HepG2 (cell line): ENCODE results near the gene SLC35F1. TPM values are rescaled to one million over a fixed set of nuclear protein-coding genes. Genes with fewer than 3 reads are reported as not detected.

Experiments
- ATAC-seq: fragments of 200-7000 bp; cut with Tn5 transposase; 3 replicates; pipeline ENCODE4 v1.9.1; 2020; ENCODE audit warnings: mild to moderate bottlenecking, moderate library complexity
- BruUV-seq: library from RNA; stranded (reverse); fragments of 400-500 nt; replicated peaks from 2 replicates; lab custom pipeline; 2021; lab: Mats Ljungman, UMichigan
- CTCF ChIA-PET: fragments of 300-600 bp; formaldehyde crosslinking; extraction: SDS; loops from one replicate; lab custom pipeline; 2021; ENCODE audit warnings: low total read pairs, inconsistent platforms, low intra/inter-chr PET ratio; lab: Yijun Ruan, JAX
- POLR2A ChIA-PET: fragments of 350-600 bp; sonication (Branson Sonifier 250); formaldehyde crosslinking; loops from one replicate; lab custom pipeline; 2020; ENCODE audit warnings: antibody characterized with exemption, inconsistent platforms; lab: Yijun Ruan, JAX
- DNase-seq: peaks from one replicate; pipeline ENCODE4 v3.0.0-alpha.2; 2015; ENCODE audit warnings: low spot score
- FAIRE-seq: peaks from 3 replicates; lab custom pipeline; 2011; peaks lifted over from hg19 to GRCh38; lab: Jason Lieb, UNC
- H2AFZ ChIP-seq: one replicate; pipeline ENCODE4 v1.6.1; 2011; ENCODE audit warnings: low read length, inconsistent platforms
- H3K27ac ChIP-seq: fragments of 300-600 bp; 3 replicates; pipeline ENCODE4 v1.8.0; 2011; ENCODE audit warnings: mixed run types, mild to moderate bottlenecking, mixed read lengths, low read length, inconsistent platforms; ENCODE audit not compliant: insufficient read depth; ENCODE audit errors: extremely low read length
- H3K27me3 ChIP-seq, 2 experiments: fragments of 200-600 bp in 1 of 2; 2 replicates in 1 of 2; 3 replicates in 1 of 2; pipeline versions ENCODE4 v1.6.0 to v1.8.0; 2011; ENCODE audit warnings: low read length in 2 of 2, mild to moderate bottlenecking in 2 of 2, moderate library complexity in 2 of 2, inconsistent platforms in 1 of 2; ENCODE audit not compliant: insufficient read depth in 2 of 2, control insufficient read depth in 1 of 2
- H3K36me3 ChIP-seq, 2 experiments: fragments of 200-600 bp in 1 of 2; replicated peaks in 1 of 2; 2 replicates in 1 of 2; 3 replicates in 1 of 2; pipeline versions ENCODE4 v1.5.1 to v1.8.0; 2011; ENCODE audit warnings: low read length in 2 of 2, inconsistent platforms in 1 of 2; ENCODE audit not compliant: insufficient read depth in 2 of 2, control insufficient read depth in 1 of 2
- H3K4me1 ChIP-seq: 2 replicates; pipeline ENCODE4 v1.5.1; 2012; ENCODE audit warnings: low read length, inconsistent platforms; ENCODE audit not compliant: insufficient read depth
- H3K4me2 ChIP-seq: 2 replicates; pipeline ENCODE4 v1.6.0; 2011; ENCODE audit warnings: low read depth, low read length, inconsistent platforms
- H3K4me3 ChIP-seq, 3 experiments: fragments of 200-600 bp in 1 of 3; sonication (generic), shearing (Covaris generic) in 1 of 3; replicated peaks in 1 of 3; 2 replicates each; pipeline ENCODE4 v1.5.1; 2011 to 2016; ENCODE audit warnings: low read length in 3 of 3, inconsistent platforms in 2 of 3, low read depth in 2 of 3, mild to moderate bottlenecking in 2 of 3, control low read depth in 1 of 3, mixed read lengths in 1 of 3; ENCODE audit not compliant: insufficient read depth in 1 of 3
- H3K79me2 ChIP-seq: one replicate; pipeline ENCODE4 v1.6.1; 2011; ENCODE audit warnings: low read length, inconsistent platforms; ENCODE audit not compliant: insufficient read depth
- H3K9ac ChIP-seq: 2 replicates; pipeline ENCODE4 v1.6.0; 2011; ENCODE audit warnings: mild to moderate bottlenecking, low read depth, low read length, inconsistent platforms; ENCODE audit not compliant: insufficient read depth
- H3K9me3 ChIP-seq: 2 replicates; pipeline ENCODE4 v1.5.1; 2012; ENCODE audit warnings: mild to moderate bottlenecking, low read length
- H4K20me1 ChIP-seq: 2 replicates; pipeline ENCODE4 v1.6.0; 2011; ENCODE audit warnings: inconsistent platforms, mild to moderate bottlenecking, low read length, moderate library complexity; ENCODE audit not compliant: insufficient read depth
- CBX5 ChIP-seq: sonication (generic); formaldehyde crosslinking; IDR thresholded peaks from 2 replicates; pipeline ENCODE4 v1.4.0; 2020; ENCODE audit warnings: missing genetic modification reagents, borderline replicate concordance
- CHD4 ChIP-seq: fragments of 200-600 bp; sonication (generic); IDR thresholded peaks from 2 replicates; pipeline ENCODE4 v1.7.0; 2017; ENCODE audit warnings: mild to moderate bottlenecking, low read length, borderline replicate concordance
- GFI1 ChIP-seq: sonication (generic); formaldehyde crosslinking; IDR thresholded peaks from 2 replicates; pipeline ENCODE4 v1.5.0; 2020; ENCODE audit warnings: missing genetic modification reagents, mild to moderate bottlenecking, borderline replicate concordance
- JUND ChIP-seq: sonication (generic); formaldehyde crosslinking; IDR thresholded peaks from 2 replicates; pipeline ENCODE4 v1.8.0; 2022; ENCODE audit warnings: mild to moderate bottlenecking, missing genetic modification reagents
- KDM4B ChIP-seq: sonication (generic); formaldehyde crosslinking; IDR thresholded peaks from 2 replicates; pipeline ENCODE4 v1.4.0; 2020; ENCODE audit warnings: missing genetic modification reagents
- MBNL3 ChIP-seq: fragments of 250-450 bp; sonication (Bioruptor Pico); conservative IDR thresholded peaks from 2 replicates; pipeline ENCODE4 v1.8.0; 2022; ENCODE audit warnings: mild to moderate bottlenecking, inconsistent platforms
- MXD4 ChIP-seq: IDR thresholded peaks from 2 replicates; pipeline ENCODE4 v1.6.1; 2016; ENCODE audit warnings: mild to moderate bottlenecking, missing biosample characterization, missing genetic modification reagents
- NFIC ChIP-seq: IDR thresholded peaks from 2 replicates; pipeline ENCODE4 v1.6.1; 2012; ENCODE audit warnings: mild to moderate bottlenecking, low read length, inconsistent platforms
- PLRG1 ChIP-seq: fragments of 450-650 bp; conservative IDR thresholded peaks from 2 replicates; pipeline ENCODE4 v1.6.1; 2016
- SRSF9 ChIP-seq: fragments of 200-400 bp; formaldehyde crosslinking; IDR thresholded peaks from 2 replicates; pipeline ENCODE4 v1.6.1; 2018; ENCODE audit warnings: borderline replicate concordance, mild to moderate bottlenecking, low read depth, low read length; ENCODE audit not compliant: insufficient read depth, poor library complexity, severe bottlenecking
- STAG1 ChIP-seq: sonication (generic); formaldehyde crosslinking; IDR thresholded peaks from 2 replicates; pipeline ENCODE4 v1.4.0; 2020; ENCODE audit warnings: missing genetic modification reagents
- ZNF180 ChIP-seq: sonication (generic); formaldehyde crosslinking; IDR thresholded peaks from 2 replicates; pipeline ENCODE4 v1.4.0; 2020; ENCODE audit warnings: low read depth, missing genetic modification reagents, borderline replicate concordance
- ZNF318 ChIP-seq: sonication (generic); formaldehyde crosslinking; IDR thresholded peaks from 2 replicates; pipeline ENCODE4 v1.4.0; 2020; ENCODE audit warnings: mild to moderate bottlenecking, missing genetic modification reagents
- ZNF563 ChIP-seq: sonication (generic); formaldehyde crosslinking; IDR thresholded peaks from 2 replicates; pipeline ENCODE4 v1.8.0; 2022; ENCODE audit warnings: mild to moderate bottlenecking, moderate library complexity, missing genetic modification reagents
- WGBS: methylation state at CpG from one replicate; pipeline ENCODE4 v1.1.6; 2017; ENCODE audit warnings: low lambda C conversion rate; 5-methylcytosine and 5-hydroxymethylcytosine counted together
- in situ Hi-C: cut with HindIII; loops from 2 replicates; pipeline ENCODE4 v1.10.0; 2017; ENCODE audit warnings: low pct_unique_long_range_greater_than_20kb; ENCODE audit not compliant: extremely low pct_ligation_motif_present
- intact Hi-C: fragments of 100-400 bp; cut with micrococcal nuclease; formaldehyde crosslinking; loops from one replicate; pipeline ENCODE4 v1.10.0; 2022; ENCODE audit not compliant: unreplicated experiment
- polyA plus RNA-seq, 8 experiments: library from polyadenylated mRNA; depleted of rRNA in 3 of 8; stranded (reverse) in 7 of 8; unstranded in 1 of 8; fragments of >200 nt; fragmentation: Illumina TruSeq in 4 of 8; extraction: Trizol in 4 of 8; gene quantifications; 2 replicates each; pipeline versions ENCODE4 v1.2.1 to v1.2.3, GENCODE V29; 2011 to 2016; ENCODE audit warnings: low read depth in 4 of 8, missing spikeins in 1 of 8, mixed read lengths in 1 of 8; ENCODE audit not compliant: insufficient read depth in 1 of 8
- total RNA-seq, 5 experiments: library from RNA; depleted of rRNA; stranded (reverse); fragments of >200 nt; fragmentation: Illumina TruSeq; extraction: Trizol; gene quantifications; 2 replicates each; pipeline ENCODE4 v1.2.3, GENCODE V29; 2016; ENCODE audit warnings: low read depth in 1 of 5
- TF ChIP-seq, protein P1 (sequence below): sonication (generic); formaldehyde crosslinking; IDR thresholded peaks from 2 replicates; pipeline ENCODE4 v1.5.0; 2020; ENCODE audit warnings: missing genetic modification reagents

Gene SLC35F1
- total and polyA plus RNA-seq, 2 of the 13 experiments (the other 11 are each of a cell fraction or from before 2014, with no cell fraction given), result 0.01 TPM; not detected in 1

DNA sequence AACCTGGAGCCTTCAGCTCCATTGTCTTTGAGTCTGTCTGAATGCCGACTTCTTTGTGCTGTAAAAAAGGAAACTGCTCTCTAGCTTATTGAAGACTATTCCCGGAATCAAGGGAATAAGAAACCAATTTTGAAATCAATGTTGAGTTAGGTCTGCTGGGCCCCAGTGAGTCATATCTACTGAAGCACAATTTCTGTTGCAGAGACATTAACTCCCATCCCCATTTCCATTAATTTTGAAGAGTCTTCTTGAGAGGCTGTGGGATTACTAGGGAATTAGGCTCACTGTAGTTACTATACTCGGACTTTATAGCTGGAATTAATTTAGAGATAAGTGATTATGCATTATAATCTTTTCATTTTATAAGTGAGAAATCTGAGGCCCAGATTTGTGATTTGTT, 116.7 kb downstream of the SLC35F1 start (continued):
- TF ChIP-seq MXD4 (no peak), MBNL3 (no peak), KDM4B (CRISPR knock-in tag) (no peak), NFIC (no peak), ZNF563 (CRISPR knock-in tag) (no peak), SRSF9 (no peak), CBX5 (CRISPR knock-in tag) (no peak), PLRG1 (no peak)
- TF ChIP-seq, protein P1, sequence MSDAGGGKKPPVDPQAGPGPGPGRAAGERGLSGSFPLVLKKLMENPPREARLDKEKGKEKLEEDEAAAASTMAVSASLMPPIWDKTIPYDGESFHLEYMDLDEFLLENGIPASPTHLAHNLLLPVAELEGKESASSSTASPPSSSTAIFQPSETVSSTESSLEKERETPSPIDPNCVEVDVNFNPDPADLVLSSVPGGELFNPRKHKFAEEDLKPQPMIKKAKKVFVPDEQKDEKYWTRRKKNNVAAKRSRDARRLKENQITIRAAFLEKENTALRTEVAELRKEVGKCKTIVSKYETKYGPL (CRISPR knock-in tag), result no peak

DNA sequence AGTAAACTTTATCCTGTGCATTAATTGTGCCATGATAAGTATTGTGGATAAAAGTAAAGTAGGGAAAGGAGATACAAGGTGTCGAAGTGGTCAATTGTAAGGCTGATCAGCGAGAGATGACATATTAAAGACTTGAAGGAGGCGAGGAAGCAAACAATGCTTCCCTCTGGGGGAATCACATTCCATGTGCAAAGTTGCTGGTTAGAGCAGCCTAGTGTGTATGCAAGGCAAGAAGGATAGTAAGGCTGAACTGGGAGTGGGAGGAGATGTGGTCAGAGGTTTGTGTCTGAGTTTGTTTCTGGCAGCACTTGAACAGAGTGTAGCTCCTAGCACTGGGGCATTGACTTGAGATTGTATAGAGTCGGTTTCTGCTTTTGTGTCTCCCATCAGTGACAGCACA, 122.9 kb downstream of the SLC35F1 start:
- no peak overlapping the region for H3K27ac ChIP-seq
- H3K4me2 ChIP-seq, result no peak overlapping the region
- DNase-seq (no peak), ATAC-seq (no peak), FAIRE-seq (no peak)
- TF ChIP-seq ZNF180 (CRISPR knock-in tag) (no peak), ZNF318 (no peak), JUND (CRISPR knock-in tag) (no peak), GFI1 (CRISPR knock-in tag) (no peak), CHD4 (no peak), STAG1 (CRISPR knock-in tag) (no peak)
- no peaks in the 10 kb centered on the region for H3K27me3 ChIP-seq
- no peak overlapping the region for H3K4me3 ChIP-seq
- under 1% methylated on average over 4 of the region's 4 CpGs for WGBS
- no peaks in the 10 kb centered on the region for H4K20me1 ChIP-seq
- POLR2A ChIA-PET, result no interaction called here
- BruUV-seq, result no TSS peak
- intact Hi-C loops (no loop called here), in situ Hi-C loops (no loop called here)
- CTCF ChIA-PET, result no interaction called here
- no peaks in the 10 kb centered on the region for H3K9me3 ChIP-seq
- H3K79me2 ChIP-seq, result no peaks in the 10 kb centered on the region
- no peaks in the 10 kb centered on the region for H3K36me3 ChIP-seq
- H3K9ac ChIP-seq, result no peak overlapping the region
- no peaks in the 10 kb centered on the region for H3K4me1 ChIP-seq
- no peak overlapping the region for H2AFZ ChIP-seq
